ENCODE data around the gene PREX1.
"Not testable (repeated sequence)": the region's sequence is repeated elsewhere in the genome, so short reads cannot be mapped to it uniquely, and the experiment has no call there.

Gene PREX1

DNA sequence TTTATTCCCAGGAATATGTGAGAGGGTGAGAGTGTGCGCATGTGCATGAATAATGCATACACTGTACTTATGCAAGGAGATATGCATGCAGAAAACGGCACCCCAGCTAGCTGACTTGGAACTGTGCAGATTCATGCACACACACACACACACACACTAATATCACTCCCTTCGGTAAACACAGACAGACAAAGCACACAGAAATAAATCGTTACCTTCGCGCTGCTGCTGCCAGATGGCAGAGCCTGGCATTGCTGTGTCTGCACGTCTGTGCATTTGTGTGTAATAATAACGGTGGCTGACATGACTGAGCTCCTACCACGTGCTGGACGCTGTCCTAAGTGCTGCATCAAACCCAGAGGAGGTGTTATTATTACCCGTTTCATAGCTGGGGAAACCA lies 36.8 kb downstream of the PREX1 start:
- no peak for DNase-seq

- DNase-seq: no peak
Observed at GRCh38 chr20:48790473-48791003, 37.3 kb downstream of the PREX1 start.

- DNase-seq: no peak
Observed at GRCh38 chr20:48789781-48790472, 37.9 kb downstream of the PREX1 start.

- DNase-seq: no peak
Observed at GRCh38 chr20:48789185-48789668, 38.6 kb downstream of the PREX1 start.

- no peak for DNase-seq
Observed at GRCh38 chr20:48788486-48789072, 39.2 kb downstream of the PREX1 start.

GRCh38 chr20:48787861-48788375 lies 39.9 kb downstream of the PREX1 start:
- no peak for DNase-seq

GRCh38 chr20:48786951-48787705 lies 40.7 kb downstream of the PREX1 start:
- no peak for DNase-seq

GRCh38 chr20:48785801-48786200 lies 42.0 kb downstream of the PREX1 start:
- DNase-seq: no peak

DNA sequence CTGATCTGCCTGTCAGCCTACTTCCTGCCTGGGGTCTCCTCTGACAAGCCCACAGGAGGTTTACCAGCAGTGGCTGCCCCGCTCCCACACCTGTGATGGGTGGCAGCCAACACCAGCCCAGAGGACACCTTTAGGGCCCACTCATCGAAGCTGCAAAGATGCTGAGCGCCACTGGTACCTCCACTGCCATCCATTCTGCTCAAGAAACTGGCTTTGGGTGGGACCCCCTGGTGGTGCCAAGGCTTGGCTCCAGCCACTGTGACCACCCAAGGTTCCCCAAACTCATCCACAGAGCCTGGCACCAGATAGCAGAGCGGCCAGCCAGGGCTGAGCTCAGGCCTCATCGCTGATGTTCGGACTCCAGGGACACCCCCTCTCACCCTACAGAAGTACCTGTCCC lies 42.5 kb downstream of the PREX1 start:
- DNase-seq: no peak

- no peak for DNase-seq
Observed at GRCh38 chr20:48784273-48784641, 43.5 kb downstream of the PREX1 start.

DNA sequence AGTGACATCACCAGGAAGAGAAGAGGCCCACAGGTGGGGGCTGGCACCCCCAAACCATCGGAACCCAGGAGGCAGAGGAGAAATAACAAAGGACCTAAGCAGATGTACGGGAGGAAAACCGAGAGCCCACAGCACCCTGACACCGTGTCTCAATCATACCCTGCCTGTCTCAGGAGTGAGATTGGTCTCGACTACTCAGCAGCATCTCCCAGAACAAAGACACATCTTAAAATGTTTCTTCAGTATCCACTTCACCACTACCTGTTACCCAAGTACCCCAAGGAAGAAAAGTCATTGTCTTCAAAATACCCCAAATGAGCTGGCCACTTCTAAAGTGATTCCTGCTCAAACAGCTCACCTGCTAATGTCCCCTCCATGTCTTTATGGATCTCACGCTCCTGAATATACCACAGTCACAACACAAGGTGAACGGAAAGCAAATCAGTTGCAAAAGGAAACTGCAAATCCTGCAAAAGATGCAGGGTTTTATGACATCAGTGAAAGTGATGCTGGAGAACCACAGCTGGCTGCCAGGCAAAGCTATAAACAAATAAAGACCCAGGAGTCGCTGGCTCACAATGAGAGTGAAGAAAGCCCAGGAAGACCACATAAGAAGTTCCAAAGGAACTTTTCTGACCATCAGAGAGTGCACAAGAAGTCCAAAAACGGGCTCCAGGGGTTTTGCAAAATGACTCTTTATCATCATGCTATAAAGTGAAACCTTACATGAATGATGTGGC lies 44.1 kb downstream of the PREX1 start:
- peak in 1 of 2 donors; percentile 40 for DNase-seq

GRCh38 chr20:48782901-48783308 lies 44.9 kb downstream of the PREX1 start:
- DNase-seq: no peak

- DNase-seq: no peak
Observed at GRCh38 chr20:48782053-48782452, 45.7 kb downstream of the PREX1 start.

- no peak for DNase-seq
Observed at GRCh38 chr20:48781634-48782033, 46.2 kb downstream of the PREX1 start.

GRCh38 chr20:48779435-48779834 lies 48.4 kb downstream of the PREX1 start:
- DNase-seq: no peak

DNA sequence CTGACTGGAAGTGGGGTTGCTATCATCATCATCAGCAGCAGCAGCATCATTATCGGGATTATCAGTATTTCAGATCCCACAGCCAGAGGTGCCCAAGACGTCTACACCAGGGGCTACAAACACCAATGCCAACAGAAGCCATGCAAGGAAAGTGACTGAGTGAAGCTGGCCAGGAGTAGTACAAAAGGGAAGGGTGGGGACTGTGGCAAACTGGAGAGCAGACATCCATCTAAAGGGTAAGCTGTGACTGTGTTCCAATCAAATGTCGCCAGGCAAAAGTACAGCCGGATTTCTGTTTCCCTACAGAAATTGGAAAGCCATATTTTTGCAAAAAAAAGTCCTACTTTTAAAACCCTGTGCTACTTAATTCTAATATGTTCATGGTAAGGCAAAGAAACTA lies 50.0 kb downstream of the PREX1 start:
- no peak for DNase-seq

GRCh38 chr20:48777005-48777404 lies 50.8 kb downstream of the PREX1 start:
- DNase-seq: no peak

GRCh38 chr20:48776306-48776705 lies 51.5 kb downstream of the PREX1 start:
- no peak for DNase-seq

GRCh38 chr20:48775545-48775944 lies 52.3 kb downstream of the PREX1 start:
- DNase-seq: not testable (repeated sequence)

- no peak for DNase-seq
Observed at GRCh38 chr20:48774696-48775095, 53.1 kb downstream of the PREX1 start.

DNA sequence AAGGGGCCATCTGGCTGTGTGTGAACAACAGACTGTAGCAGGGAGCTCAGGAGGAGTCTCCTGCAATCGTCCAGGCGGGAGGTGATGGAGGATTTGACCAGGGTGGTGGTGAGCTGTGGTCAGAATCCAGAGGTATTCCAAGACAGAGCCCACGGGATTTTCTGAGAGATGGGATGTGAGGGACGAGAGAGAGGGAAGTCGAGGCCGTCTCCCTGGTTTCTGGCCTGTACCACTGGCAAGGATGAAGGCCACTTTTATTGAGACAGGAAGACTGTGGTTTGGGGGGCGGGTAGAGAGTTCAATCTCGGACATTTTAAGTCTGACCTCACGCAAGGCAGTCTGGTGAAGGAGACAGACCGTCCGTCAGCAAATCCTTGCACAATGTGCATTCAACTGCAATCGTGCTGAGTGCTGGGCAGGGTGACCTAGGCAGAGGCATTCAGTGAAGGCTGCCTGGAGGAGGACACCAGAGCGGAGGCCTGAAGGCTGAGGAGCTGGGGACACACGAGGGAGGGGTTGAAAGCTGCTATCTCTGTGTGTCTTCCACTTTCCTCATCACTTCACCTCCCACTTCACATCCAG lies 53.9 kb downstream of the PREX1 start:
- no peak for DNase-seq

Measured in stimulated activated CD4-positive, alpha-beta T cell treated with anti-CD3 and anti-CD28 coated beads, Interleukin-2, amount 100 ng/mL, for 48 hours (primary cell).